ENCODE measurements around the gene KRT6A. TPM values are rescaled to one million over a fixed set of nuclear protein-coding genes. Genes with fewer than 3 reads are reported as not detected.
"Not testable (repeated sequence)": the region's sequence is repeated elsewhere in the genome, so short reads cannot be mapped to it uniquely, and the experiment has no call there.

The KRT6A gene
- total RNA-seq, 1 experiment from 2014 or later = not detected

DNA sequence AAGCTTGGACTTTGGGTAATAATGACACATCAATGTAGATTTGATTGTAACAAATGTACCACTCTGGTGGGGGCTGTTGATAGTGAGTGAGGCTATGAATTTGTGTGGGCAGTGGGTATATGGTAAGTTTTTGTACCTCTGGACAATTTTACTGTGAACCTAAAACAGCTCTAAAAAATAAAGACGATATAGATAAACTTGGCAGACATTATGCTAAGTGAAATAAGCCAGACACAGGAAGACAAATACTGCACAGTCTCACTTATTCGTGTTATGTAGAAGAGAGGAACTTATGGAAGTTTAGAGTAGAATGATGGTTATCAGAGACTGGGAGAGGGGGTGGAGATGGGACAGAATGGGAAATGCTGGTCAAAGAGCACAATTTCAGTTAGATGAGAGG lies 28.2 kb downstream of the KRT6A start:
- DNase-seq (ENCODE audit: low spot score) = no peak

DNA sequence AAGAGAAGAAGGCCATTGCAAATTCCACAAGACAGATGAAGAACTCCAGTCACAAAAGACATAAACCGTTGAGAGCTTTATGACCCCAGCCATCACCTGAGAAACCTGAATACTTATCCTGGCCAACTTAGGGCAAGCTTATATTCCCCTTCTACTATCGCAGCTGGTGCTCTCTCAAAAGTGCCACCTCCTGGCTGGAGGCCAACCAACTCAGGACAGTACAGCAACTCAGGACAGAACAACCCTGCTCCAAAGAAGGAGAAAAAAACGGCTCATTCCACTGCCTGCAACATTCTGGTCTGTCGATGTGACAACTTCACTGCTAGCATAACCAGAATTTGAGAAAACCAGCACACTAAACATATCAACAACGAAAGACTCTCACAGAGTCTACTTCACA lies 31.4 kb downstream of the KRT6A start:
- no peak for DNase-seq (ENCODE audit: low spot score)

DNA sequence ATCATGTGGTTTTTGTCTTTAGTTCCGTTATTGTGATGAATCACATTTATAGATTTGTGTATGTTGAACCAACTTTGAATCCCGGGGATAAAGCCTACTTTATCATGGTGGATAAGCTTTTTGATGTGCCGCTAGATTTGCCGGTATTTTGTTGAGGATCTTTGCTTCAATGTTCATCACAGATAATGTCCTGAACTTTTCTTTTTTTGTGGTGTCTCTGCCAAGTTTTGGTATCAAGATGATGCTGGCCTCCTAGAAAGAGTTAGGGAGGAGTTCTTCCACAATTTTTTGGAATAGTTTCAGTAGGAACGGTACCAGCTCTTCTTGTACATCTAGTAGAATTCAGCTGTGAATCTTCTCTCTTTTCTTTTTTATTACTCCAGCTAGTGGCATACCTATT lies 34.2 kb downstream of the KRT6A start:
- no peak for DNase-seq (ENCODE audit: low spot score)

DNA sequence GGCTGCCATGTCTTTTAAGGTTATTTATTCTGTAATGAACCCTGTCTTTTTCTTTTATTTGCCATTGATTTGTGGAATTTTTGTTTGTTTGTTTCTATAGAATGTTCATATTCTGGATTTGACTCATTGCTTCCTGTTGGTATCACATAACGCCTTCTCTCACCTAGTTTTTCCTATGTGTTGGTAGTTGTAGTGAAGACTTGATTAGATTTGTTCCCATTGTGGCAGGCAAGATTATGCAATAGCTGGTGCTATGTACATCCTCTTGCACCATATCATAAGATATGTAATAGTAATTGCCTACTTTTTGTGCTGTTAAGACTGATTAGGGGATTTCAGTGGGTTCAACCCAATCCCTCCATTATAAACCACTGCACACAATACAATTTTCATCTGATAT lies 37.2 kb downstream of the KRT6A start:
- no peak for DNase-seq (ENCODE audit: low spot score)

DNA sequence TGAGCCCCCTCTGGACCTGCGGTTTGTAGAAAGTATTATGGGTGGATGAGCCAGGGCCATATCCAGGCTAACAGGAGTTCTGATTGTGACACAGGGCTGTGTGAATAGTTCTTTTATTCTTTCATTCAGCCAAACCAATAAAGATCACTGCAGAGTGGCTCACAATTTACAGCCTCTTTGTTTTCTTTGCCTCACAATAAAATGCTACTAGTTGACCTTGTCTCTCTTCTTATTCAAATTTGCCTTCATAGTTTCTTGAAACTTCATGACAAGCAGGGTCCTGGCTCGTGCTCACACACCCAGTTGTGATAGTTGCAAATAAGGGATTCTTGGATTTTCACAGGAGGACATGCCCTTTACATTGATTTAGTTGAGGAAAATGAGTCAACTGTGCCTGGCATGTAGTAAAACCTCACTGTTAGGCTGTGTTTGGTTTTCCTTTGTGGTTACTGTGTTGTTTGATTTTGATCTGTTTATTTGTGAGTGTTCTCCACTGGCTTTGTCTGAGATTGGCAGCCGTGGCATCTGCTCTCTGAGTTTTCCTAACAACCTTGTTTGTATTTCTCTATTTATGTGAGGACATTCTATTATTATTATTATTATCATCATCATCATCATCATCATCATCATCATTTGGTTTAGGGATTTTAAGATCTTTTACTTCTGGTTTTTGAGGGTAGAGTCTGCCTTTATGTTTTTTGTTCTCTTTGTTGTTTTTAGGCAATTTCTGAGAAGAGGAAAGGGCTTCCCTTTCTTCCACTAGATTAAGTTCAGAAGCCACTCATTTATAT lies 38.5 kb downstream of the KRT6A start:
- no peak for DNase-seq (ENCODE audit: low spot score)

DNA sequence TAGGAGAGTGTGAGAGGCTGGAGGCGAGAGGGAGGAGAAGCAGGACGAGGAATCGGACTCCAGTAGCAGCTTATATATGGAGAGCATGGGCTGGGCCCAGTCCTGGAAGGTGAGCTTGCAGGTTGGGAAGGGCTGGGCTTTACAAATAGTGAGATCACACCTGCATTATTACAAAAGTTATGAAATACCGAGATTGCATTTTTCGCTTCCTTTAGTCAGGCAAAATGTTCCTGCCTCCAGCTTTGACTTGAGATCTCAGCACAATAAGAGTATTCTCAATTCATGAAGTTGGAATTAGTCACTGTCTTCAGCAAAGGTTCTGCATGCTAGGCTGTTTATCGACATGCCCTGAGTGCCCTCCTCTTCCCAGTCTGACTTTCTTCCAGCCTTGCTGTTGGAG lies 41.0 kb downstream of the KRT6A start, which contains the start of gene KRT6B:
TSS of gene KRT6B (minus strand) at position 46 of the 400 bp plus-strand sequence. CDS start 68 bp downstream, outside the sequence.
- no peak for DNase-seq (ENCODE audit: low spot score)

DNA sequence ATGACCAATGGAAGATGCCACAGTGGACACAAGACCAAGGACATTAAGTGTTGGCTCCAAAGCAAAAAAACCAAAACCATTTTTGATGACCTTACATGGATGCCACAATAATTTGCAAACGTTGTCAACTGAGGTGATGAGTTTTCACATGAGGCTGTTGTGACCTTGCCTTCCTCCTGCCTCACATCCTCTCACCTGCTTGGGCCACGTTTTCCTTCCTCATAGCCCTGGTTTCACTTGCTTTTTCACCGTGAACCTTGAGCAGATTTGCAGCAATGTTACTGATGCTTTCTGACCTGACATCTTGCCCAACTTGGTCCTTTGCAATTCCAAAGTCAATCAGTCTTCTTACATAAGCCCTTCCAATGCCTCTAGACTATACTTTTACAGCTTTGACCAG lies 44.8 kb downstream of the KRT6A start:
- no peak for DNase-seq (ENCODE audit: low spot score)

DNA sequence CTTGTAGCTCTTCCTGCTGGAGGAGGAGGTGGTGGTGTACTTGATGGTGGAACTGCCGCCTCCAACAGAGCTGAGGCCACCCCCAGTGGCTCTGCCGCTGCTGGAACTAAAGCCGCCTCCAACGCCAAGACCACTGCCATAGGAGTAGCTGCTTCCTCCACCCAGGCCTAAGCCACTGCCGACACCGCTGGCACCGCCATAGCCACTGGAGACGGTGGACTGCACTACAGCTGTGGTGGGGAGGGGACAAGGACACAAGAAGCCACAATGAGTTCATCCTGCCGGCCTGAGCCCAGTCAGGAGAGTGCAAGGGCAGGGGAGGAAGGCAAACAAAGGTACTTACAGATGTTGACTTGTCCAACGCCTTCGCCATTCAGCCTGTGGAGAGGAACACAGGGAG lies 45.9 kb downstream of the KRT6A start:
- DNase-seq (ENCODE audit: low spot score) = not testable (repeated sequence)

DNA sequence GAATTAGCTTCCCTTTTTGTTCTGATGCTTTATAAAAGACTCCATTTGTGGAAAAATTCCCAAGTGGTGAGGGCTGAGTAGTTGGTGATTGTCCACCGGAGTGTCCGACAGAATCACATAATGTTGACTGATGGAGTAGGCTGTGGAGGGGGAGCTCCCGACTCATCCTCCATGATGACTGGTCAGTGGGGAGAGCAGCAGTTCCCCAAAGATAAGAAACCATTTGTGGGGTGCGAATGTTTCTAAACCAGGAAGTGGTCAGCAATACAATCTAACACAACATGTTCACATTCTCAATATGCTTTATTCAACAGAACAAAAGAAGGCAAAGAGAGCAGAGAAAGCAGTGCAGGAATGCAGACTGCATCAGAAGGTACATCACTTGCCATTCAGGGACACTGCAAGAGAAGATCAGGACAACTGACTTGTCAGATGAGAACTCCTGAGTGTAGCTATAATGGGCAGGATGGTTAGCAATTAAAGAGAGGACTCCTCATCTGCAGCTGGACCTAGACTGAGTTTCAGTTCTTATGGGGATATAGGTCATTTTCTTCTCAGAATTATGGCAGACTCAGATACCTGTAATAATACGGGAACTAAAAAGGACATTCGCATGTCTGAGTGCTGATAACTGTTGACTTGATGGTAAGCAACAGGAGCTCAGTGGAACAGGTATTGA lies 46.6 kb downstream of the KRT6A start:
- DNase-seq (ENCODE audit: low spot score) = no peak

DNA sequence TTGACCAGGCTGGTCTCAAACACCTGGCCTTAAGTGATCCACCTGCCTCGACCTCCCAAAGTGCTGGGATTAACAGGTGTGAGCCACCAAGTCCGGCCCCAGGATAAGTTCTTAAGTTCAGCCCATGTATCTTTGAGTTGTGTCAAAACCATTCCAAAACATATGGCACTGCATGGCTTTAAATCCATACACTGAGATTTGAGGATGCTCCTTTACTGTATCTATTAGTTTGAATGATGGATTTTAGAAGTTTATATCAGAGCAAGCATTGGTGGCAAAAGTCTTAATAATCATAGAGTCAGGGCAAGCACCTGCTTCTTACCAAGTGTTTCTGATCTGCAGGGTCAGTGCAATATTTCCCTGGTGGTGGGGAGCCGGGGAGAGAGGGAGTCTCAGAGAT lies 47.2 kb downstream of the KRT6A start:
- no peak for DNase-seq (ENCODE audit: low spot score)

DNA sequence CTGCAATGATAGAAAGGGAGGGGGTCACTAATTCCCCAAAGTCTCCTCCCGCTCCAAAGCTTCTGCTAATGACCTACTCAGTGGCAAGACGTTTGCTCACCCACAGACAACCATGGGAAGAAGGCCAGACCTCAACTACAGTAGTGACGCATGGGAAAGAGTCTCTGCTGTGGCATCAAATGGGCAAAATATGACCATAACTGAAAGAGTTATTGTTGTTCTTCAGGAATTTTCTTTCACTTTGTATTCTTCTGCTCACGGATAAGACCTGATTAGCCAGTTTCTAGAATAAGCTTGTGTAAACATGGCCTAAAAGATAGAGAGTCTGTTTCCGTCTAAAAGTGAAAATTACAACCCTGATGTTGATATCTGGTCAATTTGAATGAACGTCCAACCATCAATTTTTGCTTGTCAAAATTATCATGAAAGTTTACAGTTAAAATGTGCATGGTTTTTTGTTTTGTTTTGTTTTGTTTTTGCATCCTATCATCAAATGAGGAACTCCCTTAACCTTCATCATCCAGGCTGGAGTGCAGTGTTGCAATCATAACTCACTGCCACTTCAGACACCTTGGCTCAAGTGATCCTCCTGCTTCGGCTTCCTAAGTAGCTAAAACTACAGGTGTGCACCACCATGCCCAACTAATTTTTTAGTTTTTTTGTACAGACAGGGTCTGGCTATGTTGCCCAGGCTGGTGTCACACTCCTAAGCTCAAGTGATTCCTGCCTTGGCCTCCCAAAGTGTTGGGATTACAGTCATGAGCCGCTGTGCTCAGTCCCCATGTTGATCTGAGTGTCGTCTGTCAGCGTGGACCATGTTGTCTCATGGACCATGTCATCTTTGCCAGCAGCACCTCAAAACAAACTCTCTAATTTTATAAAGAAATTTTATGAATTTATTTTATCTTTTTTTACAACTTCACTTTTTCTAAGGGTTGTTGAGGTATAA lies 48.1 kb downstream of the KRT6A start:
- DNase-seq (ENCODE audit: low spot score) = peak; percentile 8

DNA sequence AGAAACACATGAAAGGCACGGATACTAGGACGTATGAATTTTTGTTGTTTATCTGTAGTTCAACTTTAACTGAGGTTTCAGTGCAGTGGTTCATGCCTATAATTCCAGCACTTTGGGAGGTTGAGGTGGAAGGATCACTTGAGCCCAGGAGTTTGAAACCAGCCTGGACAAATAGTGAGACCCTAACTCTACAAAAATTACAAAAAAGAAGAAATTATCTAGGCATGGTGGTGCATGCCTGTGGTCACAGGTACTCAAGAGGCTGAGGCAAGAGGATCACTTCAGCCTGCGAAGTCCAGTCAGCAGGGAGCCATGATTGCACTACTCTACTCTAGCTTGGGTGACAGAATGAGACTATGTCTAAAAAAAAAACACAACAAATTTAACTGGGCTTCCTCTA lies 49.1 kb downstream of the KRT6A start:
- DNase-seq (ENCODE audit: low spot score) = no peak

DNA sequence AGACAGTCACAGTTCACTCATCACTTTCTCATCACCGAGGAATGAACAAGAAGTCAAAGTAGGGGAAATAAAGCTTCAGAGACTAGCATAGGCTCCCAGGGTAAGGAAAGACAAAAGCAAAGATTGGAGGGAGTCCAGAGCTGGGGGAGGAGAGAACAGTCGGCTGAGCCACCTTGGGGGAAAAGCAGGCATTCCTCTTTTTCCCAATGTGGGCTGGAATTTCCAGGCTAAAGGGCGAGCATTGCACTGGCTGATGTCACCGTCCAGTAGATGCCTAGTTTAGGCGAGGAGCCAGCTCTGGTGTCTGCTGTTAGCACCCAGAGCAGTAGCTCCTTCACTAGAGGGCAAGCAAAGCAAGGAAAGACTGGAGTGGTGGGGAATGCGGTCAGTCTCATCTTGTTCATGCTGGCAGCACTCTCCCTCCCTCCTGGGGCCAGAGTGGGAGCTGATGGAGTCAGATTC lies 50.4 kb downstream of the KRT6A start:
- peak; percentile 15 for DNase-seq (ENCODE audit: low spot score)

DNA sequence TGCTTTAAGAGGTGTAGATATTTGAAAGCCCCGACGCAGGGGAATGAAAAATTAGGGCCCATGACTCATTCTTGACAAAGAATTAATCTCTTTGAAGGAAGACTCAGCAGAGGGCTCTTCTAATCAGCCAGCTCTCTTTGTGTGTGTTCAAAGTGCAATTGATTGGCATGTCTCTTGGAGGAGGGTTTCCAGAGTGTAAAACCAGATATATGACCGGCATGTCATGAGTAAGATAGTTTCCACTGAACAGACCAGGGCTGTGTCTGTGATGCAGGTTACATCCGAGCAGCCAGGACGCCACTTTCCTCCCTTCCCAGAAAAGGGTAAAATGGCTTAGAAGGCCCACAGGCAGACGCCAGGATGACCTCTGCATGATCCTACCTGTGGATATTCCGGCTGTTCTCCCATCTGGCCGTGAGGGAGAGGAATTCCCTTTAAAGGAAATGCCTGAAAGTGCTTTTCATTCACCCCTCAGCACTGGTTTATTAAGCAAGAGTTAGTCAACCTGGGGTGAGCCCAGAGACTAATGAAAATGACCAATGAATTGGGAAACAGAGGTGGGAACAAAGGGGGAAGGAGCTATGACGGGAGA lies 51.6 kb downstream of the KRT6A start:
- DNase-seq (ENCODE audit: low spot score) = peak; percentile 23

DNA sequence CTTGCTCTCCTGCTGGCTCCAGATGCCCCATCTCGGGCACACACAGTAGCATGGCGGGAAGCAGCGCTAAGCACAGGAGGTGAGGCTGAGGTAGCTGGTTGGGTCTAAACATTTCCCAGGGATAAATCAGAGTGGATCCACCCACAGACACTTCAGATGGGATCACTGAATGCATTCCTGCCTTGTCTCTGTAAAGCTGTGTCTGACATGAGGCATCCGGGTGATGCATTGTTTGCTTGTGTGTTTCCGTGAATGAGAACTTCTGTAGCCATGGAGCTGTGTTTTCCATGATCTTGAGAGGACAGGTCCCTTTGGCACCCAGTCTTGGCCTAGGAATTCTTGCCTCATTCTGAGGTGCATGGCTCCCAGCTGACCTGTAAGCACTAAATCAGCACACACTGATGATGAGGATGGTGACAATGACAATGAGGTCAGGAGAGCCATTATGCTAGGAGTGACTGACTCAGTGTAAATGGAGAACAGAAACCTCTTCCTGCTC lies 52.2 kb downstream of the KRT6A start:
- DNase-seq (ENCODE audit: low spot score) = no peak

DNA sequence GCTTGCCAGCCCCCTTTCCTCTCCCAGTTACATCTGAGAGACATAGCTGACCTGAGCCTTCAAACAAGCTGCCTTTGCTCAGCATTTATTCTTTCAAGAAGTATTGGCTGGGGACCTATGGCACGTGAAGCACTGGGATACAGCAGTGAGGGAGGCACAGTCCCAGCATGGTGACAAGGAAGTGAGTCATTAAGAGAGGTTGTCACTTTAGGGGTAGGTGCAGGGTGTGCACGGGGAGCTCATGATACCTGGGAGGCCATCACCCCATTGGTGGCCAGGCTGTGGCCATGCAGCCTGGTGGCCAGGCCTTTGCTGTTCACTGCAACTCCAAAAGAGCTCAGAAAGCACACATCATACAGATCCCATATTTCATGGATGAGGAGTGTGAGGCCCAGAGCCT lies 53.2 kb downstream of the KRT6A start:
- DNase-seq (ENCODE audit: low spot score) = no peak

DNA sequence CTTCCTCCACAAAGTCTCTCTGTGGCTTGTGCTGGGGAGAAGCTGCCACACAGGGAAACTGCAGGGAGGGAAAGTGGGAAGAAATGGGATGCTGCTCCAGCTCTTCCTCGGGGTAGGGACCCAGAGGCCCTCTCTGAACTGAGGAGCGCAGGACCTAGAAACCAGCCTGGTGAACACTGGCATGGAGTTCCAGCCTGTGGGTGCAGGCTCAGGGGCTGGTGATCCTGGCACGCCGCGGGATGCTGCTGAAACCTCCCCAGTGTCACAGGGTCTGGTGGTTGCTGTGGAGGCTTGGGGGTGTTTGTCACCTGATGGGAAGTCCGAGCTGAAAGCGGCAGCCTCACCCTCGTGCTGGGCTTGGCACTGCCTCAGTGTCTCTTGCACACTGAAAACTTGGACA lies 53.6 kb downstream of the KRT6A start:
- no peak for DNase-seq (ENCODE audit: low spot score)

DNA sequence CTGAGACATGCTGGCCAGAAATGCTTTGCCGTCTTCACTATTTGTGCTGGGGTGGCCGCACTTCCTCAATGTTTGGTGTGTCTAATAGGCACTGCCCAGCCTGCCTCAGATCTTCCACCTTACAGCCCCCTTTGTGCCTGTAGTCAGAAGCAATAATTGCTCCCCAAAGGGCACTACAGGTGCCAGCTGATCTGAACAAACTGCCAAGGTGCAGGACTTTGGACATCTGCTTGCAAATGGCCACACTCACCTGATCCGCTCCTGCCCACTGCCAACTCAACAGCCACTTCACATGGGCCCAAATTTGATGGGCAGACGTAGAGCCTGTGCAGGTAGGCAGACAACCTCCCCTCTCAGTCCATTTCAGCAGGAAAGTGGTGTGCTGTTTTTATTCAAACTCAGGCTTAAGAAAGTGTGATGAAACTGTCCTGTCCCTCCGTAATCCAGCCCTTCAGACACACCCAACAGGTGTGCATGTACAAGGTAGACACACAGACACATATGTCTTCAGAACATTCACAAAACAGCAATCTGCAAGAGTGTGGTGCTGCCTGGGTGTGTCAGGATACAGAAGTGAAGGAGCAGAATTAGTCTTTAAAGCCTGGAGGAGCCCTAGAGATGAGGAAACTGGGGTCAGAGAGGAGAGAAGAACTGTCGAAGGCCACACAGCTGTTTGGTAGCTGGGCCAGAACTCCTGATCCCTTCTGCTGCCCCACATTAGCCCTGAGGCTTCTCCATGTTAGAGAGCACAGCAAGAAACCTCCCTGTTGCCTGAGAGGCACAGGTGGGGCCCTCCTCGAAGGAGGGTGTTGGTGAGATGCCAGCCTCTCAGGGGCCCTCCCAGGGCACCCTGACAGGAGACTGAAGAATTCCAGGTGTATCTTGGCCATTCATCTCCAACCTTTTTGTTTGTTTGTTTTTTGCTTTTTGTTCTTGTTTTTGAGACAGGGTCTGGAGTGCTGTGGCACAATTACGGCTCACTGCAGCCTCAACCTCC lies 54.5 kb downstream of the KRT6A start:
- no peak for DNase-seq (ENCODE audit: low spot score)

DNA sequence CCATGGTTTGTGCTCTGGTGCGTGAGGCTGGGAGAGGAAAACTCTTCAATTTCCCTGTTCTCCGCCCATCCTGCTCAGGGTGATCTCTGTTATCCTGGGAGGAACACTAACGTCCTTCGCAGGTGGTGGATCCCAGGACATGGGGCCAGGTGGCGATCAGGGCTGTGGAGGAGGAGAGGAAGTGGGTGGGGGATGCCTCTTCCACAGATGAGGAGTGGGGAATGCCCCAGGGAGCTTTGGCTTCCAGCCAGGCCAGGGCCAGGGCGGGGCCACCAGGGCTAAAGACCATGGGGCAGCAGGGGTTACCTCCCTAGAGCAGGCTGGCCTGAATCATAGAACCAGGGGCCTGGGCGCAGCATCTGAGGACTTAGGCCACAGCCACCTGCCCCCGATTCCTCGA lies 55.5 kb downstream of the KRT6A start:
- no peak for DNase-seq (ENCODE audit: low spot score)
